Embryonic facial prominence (tissue), 1 donor: ENCODE data around the gene ROBO4.

Experiments
- DNase-seq: peaks from one replicate; pipeline ENCODE4 v3.0.0-alpha.2; 2016; ENCODE audit errors: extremely low spot score

The ROBO4 gene

DNA sequence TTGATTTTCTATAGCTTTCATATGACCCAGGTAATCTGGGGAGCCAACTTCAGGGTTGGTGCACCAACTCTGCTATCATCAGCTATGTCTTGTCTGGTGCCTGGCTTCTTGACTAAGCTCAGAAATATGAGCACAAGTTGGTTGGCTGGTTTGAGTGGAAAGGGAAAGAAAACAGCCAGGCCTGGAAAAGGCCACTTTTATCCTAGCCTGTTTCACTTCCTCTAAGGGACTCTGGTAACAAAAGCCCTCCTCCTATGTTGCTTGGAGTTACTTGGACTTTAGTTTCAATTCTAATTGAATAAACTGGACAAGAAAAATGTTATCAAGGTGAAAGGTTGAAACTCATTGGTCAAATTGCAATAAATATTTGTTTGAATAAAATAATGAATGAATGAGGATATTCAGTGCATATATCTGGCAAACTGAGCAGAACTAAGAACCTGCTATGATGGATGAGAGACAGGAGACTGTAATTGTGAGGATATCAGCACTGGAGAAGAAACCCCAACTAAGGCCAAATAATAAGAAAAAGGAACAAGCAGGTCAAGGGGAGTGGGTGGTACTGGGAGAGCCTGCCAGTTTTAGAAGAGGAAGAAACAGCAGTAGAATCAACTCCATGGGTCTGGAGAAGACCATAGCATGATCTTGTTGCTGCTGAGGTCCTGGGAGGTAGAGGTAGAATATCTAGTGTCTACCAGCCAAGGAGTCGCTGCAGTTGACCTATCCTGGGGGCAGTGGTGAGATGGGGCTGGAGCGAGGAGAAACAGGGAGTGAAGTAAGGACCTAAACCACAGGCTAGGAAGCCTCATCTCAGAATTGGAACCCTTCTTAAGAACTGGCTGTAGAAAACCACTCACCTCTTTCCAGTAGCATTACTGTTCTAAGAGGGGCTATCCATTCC lies 8.2 kb downstream of the ROBO4 start:
- no peak for DNase-seq

DNA sequence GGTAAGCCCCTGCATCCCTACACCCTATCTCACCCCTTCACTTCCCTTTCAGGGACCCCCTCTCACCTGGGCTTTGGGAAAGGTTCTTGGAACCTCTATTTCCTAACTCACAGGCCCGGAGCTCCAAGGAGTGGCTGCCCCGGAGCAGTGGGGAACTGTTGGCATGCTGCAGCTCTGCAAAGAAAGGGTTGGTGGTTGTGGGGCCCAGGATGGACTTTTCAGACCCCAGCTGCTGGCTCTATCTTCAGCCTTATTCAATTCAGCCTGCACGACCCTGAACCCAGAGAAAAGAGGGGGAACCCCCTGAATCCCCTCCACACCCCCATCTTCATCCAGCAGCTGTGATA lies 10.0 kb downstream of the ROBO4 start:
- no peak for DNase-seq

DNA sequence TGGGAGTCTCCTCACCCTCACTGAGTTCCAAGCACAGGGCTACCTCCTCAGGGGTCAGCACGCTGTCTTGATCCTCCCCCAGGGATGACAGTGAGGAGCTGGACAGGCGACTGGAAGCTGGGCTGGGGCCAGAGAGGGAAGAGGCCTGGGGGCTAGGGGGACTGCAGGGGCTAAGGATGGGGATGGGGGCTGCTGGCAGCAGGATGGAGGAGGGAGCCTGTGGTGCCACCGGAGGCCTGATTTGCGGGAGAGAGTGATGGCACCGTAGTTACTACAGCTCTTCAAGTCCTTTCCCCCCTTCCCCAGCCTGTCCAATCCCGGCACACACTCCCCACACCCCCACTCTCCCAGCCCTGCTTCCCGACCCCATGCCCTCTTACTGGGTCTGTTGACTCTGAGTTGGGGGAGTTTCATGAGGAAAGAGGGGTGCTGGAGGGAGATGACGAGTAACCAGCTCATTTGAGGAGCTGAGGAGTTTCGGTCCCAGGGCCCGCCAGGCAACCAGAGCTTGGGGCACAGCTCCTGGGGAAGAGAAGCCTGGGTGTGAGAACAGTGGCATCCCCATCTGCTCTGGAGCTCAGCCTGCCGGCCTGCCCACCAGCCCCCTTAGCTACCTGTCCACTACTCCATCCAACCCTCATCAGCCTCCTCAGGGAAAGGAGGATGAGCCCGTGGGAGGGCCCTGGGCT lies 10.5 kb downstream of the ROBO4 start:
- no peak for DNase-seq

DNA sequence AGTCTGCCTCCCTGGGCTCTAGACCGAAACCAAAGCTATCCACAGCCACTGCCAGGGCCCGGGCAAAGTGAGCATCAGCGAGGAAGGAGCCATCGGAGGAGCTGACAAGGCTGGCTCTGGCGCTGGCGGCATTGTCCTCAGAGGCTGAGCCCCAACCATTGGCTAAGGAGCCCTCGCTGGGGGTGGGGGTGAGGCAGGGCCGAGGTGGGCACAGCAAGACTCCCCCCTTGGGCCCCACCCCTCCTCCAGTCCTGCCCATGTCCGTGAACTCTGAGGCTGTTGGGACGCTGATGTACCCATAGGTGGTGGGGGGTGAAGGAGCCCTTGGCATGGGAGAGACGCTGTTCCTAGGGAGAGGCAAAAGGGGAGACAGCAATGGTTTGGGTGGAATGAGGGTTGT lies 11.2 kb downstream of the ROBO4 start:
- DNase-seq, result no peak

DNA sequence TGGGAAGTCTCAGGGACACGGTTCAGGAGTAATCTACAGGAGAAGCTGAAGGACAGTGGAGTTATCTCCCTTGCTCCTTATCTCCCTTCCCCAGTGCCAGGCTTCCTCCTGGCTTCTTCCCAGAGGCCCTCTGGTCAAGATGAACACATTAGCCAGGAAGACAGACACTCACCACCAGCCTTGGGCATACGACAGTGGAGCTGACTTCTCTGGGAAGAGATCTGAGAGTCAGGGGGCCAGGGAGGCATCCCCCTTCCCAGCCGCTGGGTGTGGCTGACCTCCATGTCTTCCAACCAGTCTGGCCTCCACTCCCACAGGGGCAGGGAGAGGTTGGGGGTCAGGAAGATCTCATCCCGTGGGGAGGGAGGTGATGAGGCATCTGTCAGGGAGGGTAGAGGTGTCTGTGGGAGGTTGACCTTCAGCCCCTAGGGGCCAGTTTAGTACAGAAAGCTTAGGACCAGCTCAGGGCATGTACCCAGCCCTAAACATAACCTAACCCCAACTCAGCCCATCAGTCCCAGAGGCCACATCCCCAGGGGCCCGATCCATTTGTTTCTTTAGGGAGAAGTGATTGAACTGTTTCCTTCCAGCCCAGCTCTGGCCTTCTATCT lies 12.7 kb downstream of the ROBO4 start:
- no peak for DNase-seq

DNA sequence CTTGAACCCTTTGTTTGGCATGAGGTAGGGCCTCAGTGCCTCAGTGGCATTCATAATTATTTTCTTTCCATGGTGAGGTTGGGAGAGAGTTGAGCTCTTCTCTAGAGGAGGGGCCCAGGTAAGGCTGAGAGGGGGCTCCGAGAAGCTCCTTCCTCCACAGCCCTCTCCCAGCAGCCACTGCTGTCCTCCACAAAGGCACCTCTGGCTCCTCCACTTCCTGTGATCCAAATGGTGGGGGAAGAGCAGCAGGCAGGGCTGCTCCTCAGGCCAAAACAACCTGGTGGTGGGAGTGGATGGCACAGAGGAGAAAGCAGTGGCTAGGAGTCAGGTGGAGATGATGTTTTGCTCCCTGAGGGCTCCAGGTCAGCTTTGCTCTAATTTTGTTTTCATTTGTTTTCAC lies 13.3 kb downstream of the ROBO4 start:
- DNase-seq, result no peak

DNA sequence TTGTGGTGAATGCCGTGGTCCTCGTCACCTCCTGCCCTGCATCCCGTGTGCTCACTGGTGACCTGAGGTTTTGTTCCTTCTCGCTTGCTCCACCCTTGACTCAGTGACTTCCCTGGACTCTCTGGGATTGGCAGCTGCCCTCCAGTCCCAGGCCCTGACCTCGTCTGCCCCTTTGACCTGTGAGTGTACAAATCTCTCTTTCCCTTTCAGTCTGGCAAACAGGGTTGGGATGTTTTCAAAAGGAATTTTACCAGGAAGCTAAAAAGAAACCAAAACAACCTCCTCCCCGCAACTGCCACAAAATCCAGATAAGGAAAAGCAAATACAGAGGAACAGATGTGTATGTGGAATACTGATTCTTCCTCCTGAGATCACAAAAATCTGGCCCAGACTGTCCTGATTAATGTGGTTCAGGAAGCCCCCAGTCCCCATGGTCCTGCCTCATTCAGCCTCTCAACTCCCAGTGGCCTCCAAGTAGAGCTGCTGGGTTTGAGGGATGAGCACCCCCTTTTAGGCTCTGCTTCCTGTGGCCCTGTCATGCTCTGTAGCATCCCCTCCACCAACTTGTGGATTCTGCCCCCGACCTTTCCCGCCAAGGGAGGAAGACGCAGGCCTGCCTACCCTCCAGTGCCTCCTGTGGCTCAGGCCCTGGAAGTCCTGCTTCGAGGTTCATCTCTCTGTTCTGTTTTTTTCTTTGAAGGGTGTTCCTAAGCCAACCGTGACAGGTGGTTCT lies 15.2 kb downstream of the ROBO4 start:
- DNase-seq, result no peak

DNA sequence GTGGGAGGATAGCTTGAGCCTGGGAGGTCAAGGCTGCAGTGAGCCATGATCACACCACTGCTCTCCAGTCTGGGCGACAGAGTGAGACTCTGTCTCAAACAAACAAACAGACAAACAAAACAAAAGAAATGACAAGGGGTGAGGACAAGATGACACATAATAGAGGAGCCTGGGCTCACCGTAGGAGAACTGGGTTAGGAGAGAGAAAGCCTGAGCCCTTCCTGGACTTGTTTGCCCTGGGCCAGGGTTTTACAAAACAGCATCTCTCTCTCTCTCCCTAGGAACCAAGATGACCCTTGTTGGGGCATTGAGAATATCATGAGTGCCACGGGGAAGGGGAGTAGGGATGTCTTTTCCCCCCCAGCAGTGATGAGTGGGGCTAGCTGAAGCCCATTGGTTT lies 16.7 kb downstream of the ROBO4 start:
- DNase-seq, result no peak

DNA sequence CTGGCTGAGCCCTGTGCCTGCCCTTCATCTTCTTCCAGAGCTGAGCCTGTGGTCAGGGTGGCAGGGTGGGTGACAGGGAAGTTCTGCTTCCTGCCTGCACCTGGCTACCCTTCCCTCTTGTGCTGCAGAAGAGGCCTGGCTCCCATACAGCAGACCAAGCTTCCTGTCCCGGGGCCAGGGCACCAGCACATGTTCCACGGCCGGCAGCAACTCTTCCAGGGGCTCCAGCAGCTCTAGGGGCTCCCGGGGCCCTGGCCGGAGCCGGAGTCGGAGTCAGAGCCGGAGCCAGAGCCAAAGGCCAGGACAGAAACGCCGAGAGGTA lies 17.4 kb downstream of the ROBO4 start:
- no peak for DNase-seq

DNA sequence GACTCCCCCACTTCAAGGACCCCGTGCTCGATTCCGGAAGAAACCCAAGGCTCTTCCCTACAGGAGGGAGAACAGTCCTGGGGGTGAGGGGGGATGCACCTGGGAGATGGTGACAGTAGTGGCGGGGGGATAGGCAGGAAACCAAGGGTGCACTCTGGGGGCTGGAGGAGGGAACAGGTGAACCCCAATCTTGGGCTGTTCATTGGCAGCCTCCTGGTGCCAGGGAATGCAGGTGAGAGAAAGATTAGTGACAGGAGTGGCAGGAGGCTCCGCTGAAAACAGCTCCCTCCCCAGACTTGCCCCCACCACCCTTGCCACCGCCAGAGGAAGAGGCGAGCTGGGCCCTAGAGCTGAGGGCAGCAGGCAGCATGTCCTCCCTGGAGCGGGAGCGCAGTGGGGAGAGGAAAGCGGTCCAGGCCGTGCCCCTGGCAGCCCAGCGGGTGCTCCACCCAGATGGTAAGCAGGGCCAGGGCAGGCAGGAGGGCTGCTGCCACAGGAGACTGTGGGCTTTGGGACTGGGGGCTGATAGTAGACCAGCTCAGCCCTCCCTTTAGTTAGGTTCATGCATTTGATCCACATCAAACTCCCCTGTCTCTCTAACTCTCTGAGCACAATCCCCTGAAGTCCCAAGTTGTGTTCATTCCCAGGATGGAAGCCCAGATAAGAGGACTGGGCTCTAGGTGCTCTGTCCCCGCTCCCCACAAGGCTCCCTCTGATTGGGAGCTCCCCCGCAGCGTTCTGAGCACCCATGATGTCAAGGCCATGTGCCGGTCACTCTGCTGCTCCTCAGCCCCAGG lies 18.0 kb downstream of the ROBO4 start:
- no peak for DNase-seq

DNA sequence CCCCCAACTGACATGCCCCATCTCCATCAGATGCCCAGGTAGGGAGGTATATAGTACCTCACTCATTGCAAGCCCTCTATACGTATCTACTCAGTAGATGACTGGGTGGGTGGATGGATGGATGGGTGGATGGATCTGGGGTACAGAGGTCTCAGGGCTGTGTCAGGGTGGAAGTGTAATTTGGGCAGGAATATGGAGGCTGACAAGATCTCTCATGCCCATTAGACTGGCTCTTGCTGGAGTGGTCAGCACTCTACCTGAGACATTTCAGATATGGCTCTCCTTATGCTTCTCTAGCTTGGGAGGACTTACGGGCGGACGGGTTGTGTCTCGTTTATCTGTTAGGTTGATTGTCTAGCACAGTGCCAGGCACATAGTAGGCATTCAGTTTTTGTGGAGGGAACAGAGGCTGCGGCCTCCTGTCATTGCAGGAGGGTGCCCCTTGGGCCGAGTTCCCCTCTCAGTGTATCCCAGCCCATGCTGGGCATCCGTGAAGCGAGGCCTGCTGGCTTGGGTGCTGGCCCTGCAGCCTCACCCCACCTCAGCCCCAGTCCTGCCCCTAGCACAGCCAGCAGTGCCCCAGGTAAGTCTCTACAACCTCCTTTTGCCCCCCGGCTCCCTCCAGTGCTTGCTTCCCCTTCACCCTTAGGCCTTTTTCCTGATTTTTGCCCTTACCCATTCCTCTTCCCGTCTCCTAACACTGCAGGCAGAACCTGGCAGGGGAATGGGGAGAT lies 18.7 kb downstream of the ROBO4 start:
- no peak for DNase-seq

DNA sequence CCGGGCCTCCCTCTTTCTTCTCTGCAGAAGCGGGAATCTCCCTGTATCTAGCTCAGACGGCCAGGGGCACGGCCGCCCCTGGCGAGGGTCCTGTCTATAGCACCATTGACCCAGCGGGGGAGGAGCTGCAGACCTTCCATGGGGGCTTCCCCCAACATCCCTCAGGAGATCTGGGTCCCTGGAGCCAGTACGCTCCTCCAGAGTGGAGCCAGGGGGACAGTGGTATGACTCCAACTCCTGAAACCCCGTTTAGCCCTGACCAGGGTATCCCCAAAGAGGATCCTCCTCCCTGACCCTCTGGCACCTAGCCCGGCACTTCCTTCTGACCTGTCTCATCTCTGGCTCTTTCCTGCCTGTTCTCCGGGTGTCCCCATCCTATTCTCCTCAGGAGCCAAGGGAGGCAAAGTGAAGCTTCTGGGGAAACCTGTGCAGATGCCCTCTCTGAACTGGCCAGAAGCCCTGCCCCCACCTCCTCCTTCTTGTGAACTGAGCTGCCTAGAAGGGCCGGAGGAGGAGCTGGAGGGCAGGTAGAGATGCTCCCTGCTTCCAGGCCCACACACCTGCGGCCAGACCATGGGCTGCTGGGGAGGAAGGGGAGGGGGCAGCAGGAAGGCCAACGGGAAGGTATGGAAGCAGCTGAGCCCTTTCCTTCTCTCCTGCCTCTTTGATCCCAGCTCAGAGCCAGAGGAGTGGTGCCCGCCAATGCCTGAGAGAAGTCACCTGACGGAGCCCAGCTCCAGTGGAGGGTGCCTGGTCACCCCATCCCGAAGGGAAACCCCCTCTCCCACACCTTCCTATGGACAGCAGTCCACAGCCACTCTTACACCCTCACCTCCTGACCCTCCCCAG lies 19.5 kb downstream of the ROBO4 start:
- DNase-seq, result no peak

DNA sequence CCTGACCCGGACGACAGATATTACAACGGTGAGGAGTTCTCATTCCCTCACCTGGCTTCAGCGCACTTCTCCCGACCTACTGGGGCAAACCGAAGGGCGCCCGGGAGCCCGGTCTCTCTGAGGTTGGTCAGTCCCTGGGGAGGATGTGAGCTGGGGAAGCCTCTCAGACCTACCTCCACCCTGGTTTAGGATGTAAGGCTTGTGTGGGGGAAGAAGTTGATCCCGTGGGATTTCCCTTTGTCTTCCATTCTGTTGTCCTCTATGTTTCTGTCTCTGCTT lies 20.1 kb downstream of the ROBO4 start:
- DNase-seq, result no peak

DNA sequence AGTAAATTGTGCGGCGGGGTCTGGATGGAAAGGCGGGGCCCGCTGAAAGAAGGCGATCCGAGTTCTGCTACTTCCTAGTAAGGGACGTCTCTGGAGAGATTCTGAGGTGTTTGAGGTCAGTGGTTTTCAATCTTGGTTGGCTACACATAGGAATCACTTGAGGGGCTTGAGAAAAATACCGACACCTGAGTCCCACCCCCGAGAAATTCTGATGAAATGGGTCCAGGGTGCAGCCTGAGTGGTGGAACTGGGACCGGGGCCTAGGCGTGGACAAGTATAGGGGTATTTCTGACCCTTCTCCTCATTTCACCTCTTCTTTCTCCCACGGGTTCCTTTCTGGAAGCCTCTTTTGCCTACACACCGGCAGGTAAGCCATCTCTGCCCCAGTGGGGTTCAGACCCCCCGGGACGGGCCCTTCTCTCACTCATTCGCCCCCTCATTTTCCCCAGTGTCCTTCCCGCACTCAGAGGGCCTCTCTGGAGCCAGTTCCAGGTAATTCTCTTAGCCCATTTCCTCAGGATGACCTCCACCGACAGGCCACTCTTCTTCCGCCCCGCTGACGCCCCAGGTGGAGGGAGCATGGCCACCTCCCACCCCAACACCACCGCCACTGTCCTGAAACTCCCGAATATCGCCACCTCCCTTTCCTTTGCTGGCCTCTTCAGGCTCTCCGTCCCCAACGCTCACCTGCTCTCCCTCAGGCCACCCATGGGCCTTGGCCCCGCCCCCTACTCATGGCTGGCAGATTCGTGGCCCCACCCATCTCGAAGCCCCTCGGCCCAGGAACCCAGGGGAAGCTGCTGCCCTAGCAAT lies 20.6 kb downstream of the ROBO4 start:
- DNase-seq, result no peak

DNA sequence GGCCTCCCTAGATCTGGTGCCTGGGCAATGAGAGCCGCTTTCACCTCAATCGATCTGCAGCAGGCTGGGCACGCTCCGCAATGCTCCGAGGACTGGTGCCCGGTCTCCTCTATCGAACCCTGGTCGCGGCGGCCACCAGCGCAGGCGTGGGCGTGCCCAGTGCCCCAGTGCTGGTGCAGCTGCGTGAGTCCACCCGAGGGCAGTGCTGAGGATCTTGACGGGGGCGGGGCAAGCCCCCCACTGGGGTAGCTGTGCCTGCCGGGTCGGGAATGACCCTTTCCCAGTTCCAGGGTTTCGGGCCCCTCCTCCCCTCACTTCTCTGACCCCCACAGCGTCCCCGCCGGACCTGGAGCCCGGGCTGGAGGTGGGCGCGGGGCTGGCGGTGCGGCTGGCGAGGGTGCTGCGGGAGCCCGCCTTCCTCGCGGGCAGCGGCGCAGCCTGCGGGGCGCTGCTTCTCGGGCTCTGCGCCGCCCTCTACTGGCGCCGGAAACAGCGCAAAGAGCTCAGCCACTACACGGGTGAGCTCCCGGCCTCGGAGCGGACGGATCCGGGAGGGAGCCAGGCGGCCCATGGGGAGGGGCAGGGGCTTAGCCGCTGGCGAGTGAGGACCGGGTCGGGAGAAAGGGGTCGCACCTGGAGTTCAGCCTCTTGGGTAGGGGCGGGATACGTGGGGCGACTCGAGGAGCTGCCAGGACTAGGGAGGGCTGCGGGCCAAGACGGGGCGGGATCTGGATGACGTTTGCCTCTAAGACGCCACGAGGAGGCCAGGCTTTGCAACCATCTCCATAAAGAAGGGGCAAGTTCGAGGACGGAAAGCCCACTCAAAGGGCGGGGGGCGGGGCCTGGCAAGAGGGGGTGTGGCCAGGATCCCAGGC lies 21.5 kb downstream of the ROBO4 start:
- peak; percentile 82 for DNase-seq

DNA sequence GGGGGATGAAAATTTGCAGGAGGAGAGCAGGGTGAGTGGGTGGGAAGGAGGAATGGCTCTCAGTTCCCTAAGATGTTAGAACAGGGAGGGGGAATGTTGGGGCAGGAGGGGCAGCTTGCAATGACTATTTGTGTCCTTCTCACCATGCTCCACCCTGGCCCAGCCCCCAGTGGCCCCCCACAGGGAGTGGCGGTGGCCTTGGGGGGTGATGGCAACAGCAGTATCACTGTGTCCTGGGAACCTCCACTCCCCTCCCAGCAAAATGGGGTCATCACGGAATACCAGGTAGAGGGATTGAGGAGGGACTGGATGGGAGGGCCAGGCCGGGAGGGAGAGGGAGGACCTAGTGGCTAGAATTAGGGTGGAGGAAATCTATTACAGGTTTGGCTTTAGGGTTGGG lies 22.3 kb downstream of the ROBO4 start:
- no peak for DNase-seq

DNA sequence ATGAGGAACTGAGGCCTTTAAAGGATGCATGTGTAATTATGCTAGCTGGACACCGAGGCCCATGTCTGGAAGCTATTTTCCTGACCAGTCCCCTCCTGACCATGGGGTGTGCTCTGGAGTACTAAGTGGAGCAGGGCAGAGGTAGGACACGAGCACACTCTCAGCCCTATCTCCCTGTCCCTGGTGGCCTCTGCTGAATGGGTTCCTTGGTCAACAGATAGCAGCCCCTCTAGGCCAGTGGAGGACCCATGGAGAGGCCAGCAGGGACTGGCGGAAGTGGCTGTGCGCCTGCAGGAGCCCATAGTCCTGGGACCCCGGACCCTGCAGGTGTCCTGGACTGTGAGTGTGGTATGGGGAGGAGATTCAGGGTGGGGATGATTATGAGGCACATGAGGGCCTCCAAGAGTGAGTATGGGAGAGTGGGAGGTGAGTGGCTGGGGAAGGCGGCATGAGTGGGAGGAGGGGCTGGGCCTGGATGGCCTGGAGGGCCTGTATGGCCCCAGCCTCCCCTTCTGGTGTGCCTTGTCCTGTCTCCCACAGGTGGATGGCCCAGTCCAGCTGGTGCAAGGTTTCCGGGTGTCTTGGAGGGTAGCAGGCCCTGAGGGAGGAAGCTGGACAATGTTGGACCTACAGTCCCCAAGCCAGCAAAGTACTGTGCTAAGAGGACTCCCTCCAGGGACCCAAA lies 23.0 kb downstream of the ROBO4 start:
- DNase-seq, result no peak

DNA sequence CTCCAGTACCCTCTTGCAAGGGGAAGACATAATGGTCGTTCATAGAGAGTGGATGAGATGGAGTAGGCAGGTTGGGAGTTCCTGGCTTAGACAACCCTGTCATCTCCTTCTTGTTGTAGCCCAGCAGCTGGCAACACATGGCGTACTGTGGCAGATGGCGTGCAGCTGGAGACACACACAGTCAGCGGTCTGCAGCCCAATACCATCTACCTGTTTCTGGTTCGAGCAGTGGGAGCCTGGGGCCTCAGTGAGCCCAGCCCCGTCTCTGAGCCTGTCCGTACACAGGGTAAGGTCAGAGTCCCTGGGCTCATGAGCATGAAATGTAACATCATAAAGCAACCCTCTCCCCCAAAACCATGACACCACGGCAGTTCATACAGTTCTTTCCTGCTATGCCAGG lies 23.7 kb downstream of the ROBO4 start:
- no peak for DNase-seq
